ENCODE data around the gene LYSMD1.

The LYSMD1 gene

GRCh38 chr1:151145304-151146071, 20.2 kb downstream of the LYSMD1 start:
- H3K9ac ChIP-seq (ENCODE audit: low read length): peak overlapping the region; percentile 56; the same call in 1 of the 2 replicates
- peak overlapping the region; percentile 99 for H2AFZ ChIP-seq (ENCODE audit: low read length)
- DNase-seq: no peak

GRCh38 chr1:151144474-151145303, 21.0 kb downstream of the LYSMD1 start:
- Histone ChIP-seq H3K4me2 (ENCODE audit: low read depth, low read length) (no peak overlapping the region), H4K20me1 (ENCODE audit: insufficient read depth, low read length) (no peaks in the 10 kb centered on the region), H3F3A (ENCODE audit: insufficient read depth, low read length) (no peaks in the 10 kb centered on the region), H3K27ac (ENCODE audit: low read length) (no peak overlapping the region), H2AFZ (ENCODE audit: low read length) (no peak overlapping the region), H3K4me1 (ENCODE audit: low read length) (peaks cover 8% of the 10 kb centered on the region; the same call in 1 of the 2 replicates), H3K9ac (ENCODE audit: low read length) (no peak overlapping the region), H3K4me3 (ENCODE audit: low read length) (no peak overlapping the region), H3K9me2 (replicated peaks; ENCODE audit: insufficient read depth, low read length) (no peaks in the 10 kb centered on the region), H3K79me2 (ENCODE audit: low read length) (no peaks in the 10 kb centered on the region), H3K27me3 (replicated peaks; ENCODE audit: insufficient read depth, low read length) (peaks cover 20% of the 10 kb centered on the region), H3K36me3 (replicated peaks; ENCODE audit: insufficient read depth, low read length) (no peaks in the 10 kb centered on the region), H3K9me3 (replicated peaks; ENCODE audit: insufficient read depth, low read length) (no peaks in the 10 kb centered on the region)
- DNase-seq: no peak
- TF ChIP-seq CTCF (IDR thresholded peaks at IDR 0.05; ENCODE audit: low read length): no peak

More at GRCh38 chr1:151145304-151146071, 20.2 kb downstream of the LYSMD1 start:
- Histone ChIP-seq H3K9me2 (replicated peaks; ENCODE audit: insufficient read depth, low read length) (no peaks in the 10 kb centered on the region), H3K27ac (ENCODE audit: low read length) (no peak overlapping the region), H3K4me2 (ENCODE audit: low read depth, low read length) (peak overlapping the region; percentile 100), H3K27me3 (replicated peaks; ENCODE audit: insufficient read depth, low read length) (peaks cover 15% of the 10 kb centered on the region), H3K4me3 (ENCODE audit: low read length) (peak overlapping the region; percentile 96), H3F3A (ENCODE audit: insufficient read depth, low read length) (no peaks in the 10 kb centered on the region), H3K9me3 (replicated peaks; ENCODE audit: insufficient read depth, low read length) (no peaks in the 10 kb centered on the region), H3K79me2 (ENCODE audit: low read length) (no peaks in the 10 kb centered on the region), H3K4me1 (ENCODE audit: low read length) (peaks cover 8% of the 10 kb centered on the region; the same call in 1 of the 2 replicates), H3K36me3 (replicated peaks; ENCODE audit: insufficient read depth, low read length) (no peaks in the 10 kb centered on the region), H4K20me1 (ENCODE audit: insufficient read depth, low read length) (no peaks in the 10 kb centered on the region)
- TF ChIP-seq EZH2phosphoT487 (IDR thresholded peaks at IDR 0.05; ENCODE audit: low read length): no peak
- TF ChIP-seq CTCF (IDR thresholded peaks at IDR 0.05; ENCODE audit: low read length): no peak
- no peak for TF ChIP-seq EZH2 (optimal IDR thresholded peaks at IDR 0.05; ENCODE audit: low read depth, low read length)

GRCh38 chr1:151143986-151144385, 21.7 kb downstream of the LYSMD1 start:
- H3K27me3 ChIP-seq (replicated peaks; ENCODE audit: insufficient read depth, low read length): peaks cover 27% of the 10 kb centered on the region

More at GRCh38 chr1:151143986-151144385, 21.7 kb downstream of the LYSMD1 start:
- Histone ChIP-seq H3K9me2 (replicated peaks; ENCODE audit: insufficient read depth, low read length) (no peaks in the 10 kb centered on the region), H3K27ac (ENCODE audit: low read length) (no peak overlapping the region), H3F3A (ENCODE audit: insufficient read depth, low read length) (no peaks in the 10 kb centered on the region), H3K79me2 (ENCODE audit: low read length) (no peaks in the 10 kb centered on the region), H3K36me3 (replicated peaks; ENCODE audit: insufficient read depth, low read length) (no peaks in the 10 kb centered on the region), H3K9ac (ENCODE audit: low read length) (no peak overlapping the region), H3K9me3 (replicated peaks; ENCODE audit: insufficient read depth, low read length) (no peaks in the 10 kb centered on the region), H2AFZ (ENCODE audit: low read length) (no peak overlapping the region), H3K4me3 (ENCODE audit: low read length) (no peak overlapping the region), H4K20me1 (ENCODE audit: insufficient read depth, low read length) (no peaks in the 10 kb centered on the region), H3K4me2 (ENCODE audit: low read depth, low read length) (no peak overlapping the region), H3K4me1 (ENCODE audit: low read length) (peaks cover 8% of the 10 kb centered on the region; the same call in 1 of the 2 replicates)
- TF ChIP-seq CTCF (IDR thresholded peaks at IDR 0.05; ENCODE audit: low read length) (no peak), EZH2 (optimal IDR thresholded peaks at IDR 0.05; ENCODE audit: low read depth, low read length) (no peak), EZH2phosphoT487 (IDR thresholded peaks at IDR 0.05; ENCODE audit: low read length) (no peak)
- DNase-seq: no peak
